DOHH2 (cell line): ENCODE results near the gene ABCF1.

Experiments
- CTCF ChIP-seq: fragments of 200-600 bp; sonication (generic); IDR thresholded peaks from one replicate; pipeline ENCODE4 v1.5.1; 2014; ENCODE audit warnings: antibody characterized with exemption, mild to moderate bottlenecking, low read depth, low read length; ENCODE audit not compliant: poor library complexity, severe bottlenecking
- EZH2phosphoT487 ChIP-seq: fragments of 200-600 bp; sonication (generic); IDR thresholded peaks from 2 replicates; pipeline ENCODE4 v1.6.1; 2017; ENCODE audit warnings: borderline replicate concordance, mild to moderate bottlenecking, antibody characterized with exemption, low read length, moderate library complexity, mixed read lengths

GRCh38 chr6:30616811-30617564 lies 45.7 kb downstream of the ABCF1 start, which contains the start of gene PPP1R10:
- TF ChIP-seq CTCF: no peak
- TF ChIP-seq EZH2phosphoT487: no peak
